GM12874 (cell line): ENCODE data around the gene NRTN.

Experiments
- TF ChIP-seq, protein P1 (sequence below): IDR thresholded peaks from 2 replicates; pipeline ENCODE4 v1.5.1; 2011; ENCODE audit warnings: low read depth, mild to moderate bottlenecking, control low read depth, low read length, moderate library complexity; ENCODE audit not compliant: insufficient read depth

NRTN gene

GRCh38 chr19:5850743-5851293 is 46.0 kb downstream of the NRTN start:
- TF ChIP-seq, protein P1, sequence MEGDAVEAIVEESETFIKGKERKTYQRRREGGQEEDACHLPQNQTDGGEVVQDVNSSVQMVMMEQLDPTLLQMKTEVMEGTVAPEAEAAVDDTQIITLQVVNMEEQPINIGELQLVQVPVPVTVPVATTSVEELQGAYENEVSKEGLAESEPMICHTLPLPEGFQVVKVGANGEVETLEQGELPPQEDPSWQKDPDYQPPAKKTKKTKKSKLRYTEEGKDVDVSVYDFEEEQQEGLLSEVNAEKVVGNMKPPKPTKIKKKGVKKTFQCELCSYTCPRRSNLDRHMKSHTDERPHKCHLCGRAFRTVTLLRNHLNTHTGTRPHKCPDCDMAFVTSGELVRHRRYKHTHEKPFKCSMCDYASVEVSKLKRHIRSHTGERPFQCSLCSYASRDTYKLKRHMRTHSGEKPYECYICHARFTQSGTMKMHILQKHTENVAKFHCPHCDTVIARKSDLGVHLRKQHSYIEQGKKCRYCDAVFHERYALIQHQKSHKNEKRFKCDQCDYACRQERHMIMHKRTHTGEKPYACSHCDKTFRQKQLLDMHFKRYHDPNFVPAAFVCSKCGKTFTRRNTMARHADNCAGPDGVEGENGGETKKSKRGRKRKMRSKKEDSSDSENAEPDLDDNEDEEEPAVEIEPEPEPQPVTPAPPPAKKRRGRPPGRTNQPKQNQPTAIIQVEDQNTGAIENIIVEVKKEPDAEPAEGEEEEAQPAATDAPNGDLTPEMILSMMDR, result no peak

DNA sequence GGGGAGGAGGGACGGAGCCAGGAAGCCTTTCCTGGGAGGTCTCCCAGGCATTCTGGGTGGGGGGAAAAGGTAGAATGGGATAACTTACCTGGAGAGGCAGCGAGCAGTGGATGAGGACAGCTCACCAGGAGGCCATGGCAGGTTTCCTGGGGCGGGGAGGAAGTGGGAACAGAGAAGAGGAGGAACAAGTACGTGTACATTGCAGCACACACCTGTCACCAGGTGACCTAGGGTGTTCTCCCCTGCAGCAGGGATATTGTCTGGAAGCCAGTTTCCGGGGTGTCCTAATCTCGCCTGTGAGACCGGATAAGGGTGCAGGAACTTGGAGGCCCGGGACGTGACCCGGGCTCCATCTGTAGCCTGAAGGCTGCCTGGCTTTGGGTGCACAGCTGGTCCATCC is 46.4 kb downstream of the NRTN start, which contains the start of gene FUT3:
Gene FUT3 (minus strand): TSS at position 148 of the 400 bp plus-strand sequence.
- TF ChIP-seq, protein P1, result no peak

DNA sequence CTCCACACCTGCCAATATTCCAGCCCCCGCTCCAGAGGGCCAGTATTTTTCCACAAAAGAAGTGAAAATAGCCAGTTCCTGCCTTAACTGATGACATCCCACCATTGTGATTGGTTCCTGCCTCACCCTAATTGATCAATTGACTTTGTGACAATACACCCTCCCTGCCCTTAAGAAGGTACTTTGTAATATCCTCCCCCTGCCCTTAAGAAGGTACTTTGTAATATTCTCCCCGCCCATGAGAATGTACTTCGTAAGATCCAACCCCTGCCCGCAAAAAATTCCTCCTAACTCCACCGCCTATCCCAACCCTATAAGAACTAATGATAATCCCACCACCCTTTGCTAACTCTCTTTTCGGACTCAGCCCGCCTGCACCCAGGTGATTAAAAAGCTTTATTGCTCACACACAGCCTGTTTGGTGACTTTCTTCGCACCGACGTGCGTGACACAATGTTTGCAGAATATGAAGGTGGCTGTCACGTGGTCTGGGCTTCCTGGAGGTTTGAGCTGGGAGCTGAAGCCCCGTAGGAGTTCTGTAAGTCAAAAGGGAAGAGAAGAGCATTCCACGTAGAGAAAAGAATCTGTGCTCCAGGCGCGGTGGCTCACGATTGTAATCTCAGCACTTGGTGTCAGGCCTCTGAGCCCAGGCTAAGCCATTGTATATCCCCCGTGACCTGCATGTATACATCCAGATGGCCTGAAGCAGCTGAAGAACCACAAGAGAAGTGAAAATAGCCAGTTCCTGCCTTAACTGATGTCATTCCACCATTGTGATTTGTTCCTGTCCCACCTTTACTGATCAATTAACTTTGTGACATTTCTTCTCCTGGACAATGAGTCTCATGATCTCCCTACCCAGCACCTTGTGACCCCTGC is 52.6 kb downstream of the NRTN start:
- TF ChIP-seq, protein P1, result no peak

- TF ChIP-seq, protein P1, result no peak
Observed at GRCh38 chr19:5863030-5863665, 58.3 kb downstream of the NRTN start.

- TF ChIP-seq, protein P1, result no peak
Observed at GRCh38 chr19:5864013-5864720, 59.3 kb downstream of the NRTN start.

DNA sequence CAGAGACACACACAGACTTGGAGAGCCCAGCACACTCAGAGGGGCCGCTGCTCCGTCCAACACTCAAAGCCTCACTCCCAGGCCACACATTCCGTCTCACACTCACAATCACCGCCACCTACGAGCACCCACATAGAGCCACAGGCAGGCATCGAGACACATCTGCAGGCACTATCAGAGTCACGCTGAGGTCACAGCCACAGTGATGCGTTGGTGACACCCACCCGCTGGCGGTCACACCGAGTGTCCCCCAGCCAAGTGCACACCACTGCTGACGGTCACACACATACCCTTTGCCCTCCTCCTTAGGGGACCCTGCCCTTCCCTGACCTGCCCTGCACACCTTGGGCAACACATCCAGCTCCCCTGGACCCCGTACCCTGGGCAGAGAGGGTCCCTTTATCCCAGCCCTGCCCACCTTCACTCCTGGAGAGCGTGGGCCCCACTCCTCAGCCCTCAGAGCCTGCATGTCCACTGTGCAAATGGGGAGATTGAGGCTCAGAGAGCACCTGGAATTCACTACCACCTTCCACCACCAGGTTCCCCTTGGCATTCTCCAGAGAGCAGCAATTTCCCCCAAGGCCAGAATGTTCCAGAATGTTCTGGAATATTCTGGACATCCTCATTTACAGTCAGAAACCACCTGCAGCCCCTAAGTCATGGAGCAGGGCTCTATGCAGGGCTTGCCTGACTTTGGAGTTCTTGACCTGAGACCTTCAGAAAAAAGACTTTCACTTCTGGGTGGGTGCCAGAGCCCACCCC is 60.0 kb downstream of the NRTN start:
- TF ChIP-seq, protein P1, result no peak
